ENCODE results near the gene DGCR8.

Gene DGCR8

DNA sequence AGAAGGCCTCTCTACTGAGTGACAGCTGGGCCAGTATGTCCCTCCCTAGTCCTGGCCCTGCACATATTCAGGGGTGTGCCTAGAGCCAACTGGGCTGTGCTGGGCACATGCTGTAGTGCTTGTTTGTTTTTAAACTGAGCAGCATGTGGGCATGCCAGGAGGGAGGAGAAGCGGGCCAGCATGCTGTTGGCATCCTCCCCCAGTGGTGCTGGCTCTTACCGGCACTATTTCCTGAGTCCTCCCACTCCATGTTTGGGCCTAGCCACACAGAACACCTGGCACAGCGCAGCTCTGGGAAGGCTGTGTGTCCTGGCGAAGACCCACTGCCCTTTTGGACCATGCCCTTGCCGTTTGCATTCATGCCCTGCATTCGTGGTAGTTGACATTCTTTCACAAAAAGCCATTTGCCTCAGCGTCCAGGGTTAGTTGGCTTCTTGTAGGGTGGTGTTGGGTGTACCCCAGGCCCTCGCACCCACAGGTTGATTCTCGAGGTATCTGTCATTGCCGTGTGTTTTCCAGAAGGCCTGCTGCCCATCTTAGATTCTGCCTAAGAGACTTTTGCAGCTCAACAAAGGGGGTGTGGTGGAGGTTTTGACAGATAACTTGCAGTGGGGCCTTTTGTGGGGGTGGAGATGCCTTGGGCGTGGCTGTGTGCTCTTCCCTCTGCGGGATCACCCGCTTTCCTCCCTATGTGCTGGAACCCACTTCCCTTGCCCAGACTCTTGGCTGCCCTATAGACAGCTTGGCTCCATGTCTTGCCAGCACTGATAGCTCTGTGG, 13.6 kb downstream of the DGCR8 start:
- no peak overlapping the region for H3K4me3 ChIP-seq (ENCODE audit: low read depth, low read length)
- no peak for TF ChIP-seq CTCF (IDR thresholded peaks at IDR 0.05; ENCODE audit: borderline replicate concordance, insufficient read depth, low read depth, low read length)

- no peak for TF ChIP-seq CTCF (IDR thresholded peaks at IDR 0.05; ENCODE audit: borderline replicate concordance, insufficient read depth, low read depth, low read length)
- no peak overlapping the region for H3K4me3 ChIP-seq (ENCODE audit: low read depth, low read length)
These were observed 14.3 kb downstream of the DGCR8 start for GRCh38 chr22:20094197-20094807.

GRCh38 chr22:20095521-20095920, 15.5 kb downstream of the DGCR8 start:
- H3K4me3 ChIP-seq (ENCODE audit: low read depth, low read length): no peak overlapping the region
- TF ChIP-seq CTCF (IDR thresholded peaks at IDR 0.05; ENCODE audit: borderline replicate concordance, insufficient read depth, low read depth, low read length): no peak

- no peak overlapping the region for H3K4me3 ChIP-seq (ENCODE audit: low read depth, low read length)
- no peak for TF ChIP-seq CTCF (IDR thresholded peaks at IDR 0.05; ENCODE audit: borderline replicate concordance, insufficient read depth, low read depth, low read length)
These were observed 16.8 kb downstream of the DGCR8 start for GRCh38 chr22:20096574-20097420.

GRCh38 chr22:20099099-20099711, 19.2 kb downstream of the DGCR8 start:
- no peak overlapping the region for H3K4me3 ChIP-seq (ENCODE audit: low read depth, low read length)
- no peak for TF ChIP-seq CTCF (IDR thresholded peaks at IDR 0.05; ENCODE audit: borderline replicate concordance, insufficient read depth, low read depth, low read length)

DNA sequence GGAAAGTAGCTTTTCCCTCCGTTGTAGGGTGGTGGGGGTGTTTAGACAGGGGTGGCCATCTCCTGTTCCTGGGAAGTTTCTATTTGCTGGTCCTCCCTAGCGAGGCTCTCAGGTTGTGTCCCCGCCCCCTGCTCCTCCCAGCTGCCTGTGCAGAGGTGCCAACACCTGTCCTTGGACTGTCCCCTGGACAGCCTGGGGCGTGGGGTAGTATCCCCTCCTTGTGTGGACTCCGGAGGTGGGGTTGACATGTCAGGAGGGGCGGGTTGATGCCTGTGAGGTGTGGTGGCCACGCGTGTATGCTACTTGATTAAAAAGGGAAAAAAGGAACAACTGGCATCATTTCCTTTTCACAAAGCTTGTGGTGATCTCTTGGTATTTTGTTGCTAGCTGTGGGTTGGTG, 21.6 kb downstream of the DGCR8 start:
- no peak for TF ChIP-seq CTCF (IDR thresholded peaks at IDR 0.05; ENCODE audit: borderline replicate concordance, insufficient read depth, low read depth, low read length)

More for the DNA sequence above, 21.6 kb downstream of the DGCR8 start:
- H3K4me3 ChIP-seq (ENCODE audit: low read depth, low read length): no peak overlapping the region

All from GM12875 (cell line).